Cortex of kidney (tissue), 1 donor: Measurements from ENCODE around the gene IFI30.
"Not testable (repeated sequence)": the region's sequence is repeated elsewhere in the genome, so short reads cannot be mapped to it uniquely, and the experiment has no call there.

Experiments
- DNase-seq: peaks from one replicate; lab custom pipeline; 2025; lab: John Stamatoyannopoulos, UW

IFI30 gene

GRCh38 chr19:18203408-18203862, 29.8 kb downstream of the IFI30 start:
- no peak for DNase-seq

- peak; percentile 95 for DNase-seq
Measured at GRCh38 chr19:18203863-18204393, 30.3 kb downstream of the IFI30 start, which contains the start of gene RAB3A. TSS of gene RAB3A (minus strand) at chr19:18204042. CDS start at chr19:18202740, 1,302 bp downstream.

GRCh38 chr19:18204394-18205199, 31.0 kb downstream of the IFI30 start:
- no peak for DNase-seq

GRCh38 chr19:18205200-18205892, 31.7 kb downstream of the IFI30 start:
- DNase-seq, result no peak

GRCh38 chr19:18206018-18206417, 32.4 kb downstream of the IFI30 start:
- no peak for DNase-seq

GRCh38 chr19:18208098-18208951, 34.7 kb downstream of the IFI30 start:
- no peak for DNase-seq

- DNase-seq, result not testable (repeated sequence)
Measured at GRCh38 chr19:18209912-18210311, 36.3 kb downstream of the IFI30 start.

- DNase-seq, result no peak
Measured at GRCh38 chr19:18211683-18212082, 38.1 kb downstream of the IFI30 start.

- no peak for DNase-seq
Measured at GRCh38 chr19:18214779-18215433, 41.3 kb downstream of the IFI30 start.

GRCh38 chr19:18216789-18217188, 43.2 kb downstream of the IFI30 start:
- DNase-seq, result no peak

GRCh38 chr19:18218159-18218558, 44.5 kb downstream of the IFI30 start:
- DNase-seq, result no peak

- no peak for DNase-seq
Measured at GRCh38 chr19:18218600-18218999, 45.0 kb downstream of the IFI30 start.

- no peak for DNase-seq
Measured at GRCh38 chr19:18219911-18220631, 46.5 kb downstream of the IFI30 start.

GRCh38 chr19:18220632-18221275, 47.1 kb downstream of the IFI30 start:
- no peak for DNase-seq

GRCh38 chr19:18221815-18222725, 48.5 kb downstream of the IFI30 start:
- DNase-seq, result no peak

GRCh38 chr19:18223860-18224524, 50.4 kb downstream of the IFI30 start:
- DNase-seq, result no peak

GRCh38 chr19:18224525-18225354, 51.1 kb downstream of the IFI30 start:
- no peak for DNase-seq

GRCh38 chr19:18225355-18225701, 51.7 kb downstream of the IFI30 start:
- DNase-seq, result no peak
